Activated gamma-delta T cell treated with anti-CD3 and anti-CD28 coated beads, Interleukin-2, amount 50 U/mL, for 16 hours (primary cell): ENCODE measurements around the gene NFATC1.

Experiments
- DNase-seq: peaks from one replicate; pipeline ENCODE4 v3.0.0-alpha.2; 2020; ENCODE audit warnings: low read depth

Gene NFATC1

GRCh38 chr18:79537758-79538157, 142.0 kb downstream of the NFATC1 start:
- no peak for DNase-seq

- DNase-seq, result no peak
Measured at GRCh38 chr18:79538635-79539034, 142.9 kb downstream of the NFATC1 start.

GRCh38 chr18:79540161-79540903, 144.6 kb downstream of the NFATC1 start:
- DNase-seq, result no peak

- DNase-seq, result no peak
Measured at GRCh38 chr18:79540904-79541282, 145.2 kb downstream of the NFATC1 start.

GRCh38 chr18:79542213-79542612, 146.5 kb downstream of the NFATC1 start:
- DNase-seq, result no peak

GRCh38 chr18:79542876-79543750, 147.4 kb downstream of the NFATC1 start:
- DNase-seq, result no peak

GRCh38 chr18:79543861-79544385, 148.2 kb downstream of the NFATC1 start:
- no peak for DNase-seq

- no peak for DNase-seq
Measured at GRCh38 chr18:79544386-79544963, 148.7 kb downstream of the NFATC1 start.

- DNase-seq, result no peak
Measured at GRCh38 chr18:79545255-79545654, 149.5 kb downstream of the NFATC1 start.

GRCh38 chr18:79545736-79546171, 150.0 kb downstream of the NFATC1 start:
- DNase-seq, result no peak

- DNase-seq, result no peak
Measured at GRCh38 chr18:79546781-79547272, 151.1 kb downstream of the NFATC1 start.

GRCh38 chr18:79547413-79548076, 151.8 kb downstream of the NFATC1 start:
- no peak for DNase-seq

- DNase-seq, result no peak
Measured at GRCh38 chr18:79548077-79548450, 152.3 kb downstream of the NFATC1 start.

- no peak for DNase-seq
Measured at GRCh38 chr18:79548621-79548985, 152.9 kb downstream of the NFATC1 start.

GRCh38 chr18:79548986-79549637, 153.4 kb downstream of the NFATC1 start:
- no peak for DNase-seq

GRCh38 chr18:79549638-79550000, 153.9 kb downstream of the NFATC1 start:
- DNase-seq, result no peak

- DNase-seq, result no peak
Measured at GRCh38 chr18:79552140-79552631, 156.5 kb downstream of the NFATC1 start.

GRCh38 chr18:79552696-79553095, 157.0 kb downstream of the NFATC1 start:
- DNase-seq, result no peak

GRCh38 chr18:79553154-79553553, 157.4 kb downstream of the NFATC1 start:
- no peak for DNase-seq

GRCh38 chr18:79553696-79554095, 158.0 kb downstream of the NFATC1 start:
- no peak for DNase-seq

- DNase-seq, result no peak
Measured at GRCh38 chr18:79554321-79554720, 158.6 kb downstream of the NFATC1 start.
